ENCODE results near the gene TMCC3. TPM values are rescaled to one million over a fixed set of nuclear protein-coding genes. Genes with fewer than 3 reads are reported as not detected.

The TMCC3 gene
- 0.90 to 1.9 TPM (median 1.6 TPM) in 5 replicates for total RNA-seq (2022; extraction: Qiagen RNA extraction)

GRCh38 chr12:94650143-94651056 lies at the start of gene TMCC3:
Gene TMCC3 (minus strand): TSS chr12:94650557. CDS start chr12:94650430, 127 bp downstream.

Other genes starting within 250 kb of the TMCC3 start
- 5.7 to 10.5 TPM (median 7.5 TPM) in 5 replicates for gene CEP83, start 190.7 kb downstream of the TMCC3 start, total RNA-seq (2022; extraction: Qiagen RNA extraction)